DOHH2 (cell line): Measurements from ENCODE around the gene KRTAP10-2.

Experiments
- H3F3A ChIP-seq: fragments of 200-600 bp; sonication (generic), shearing (Covaris generic); 2 replicates; pipeline ENCODE4 v1.6.0; 2016; ENCODE audit warnings: antibody characterized with exemption, mild to moderate bottlenecking; ENCODE audit not compliant: control insufficient read depth, insufficient read depth
- H3K27ac ChIP-seq: fragments of 200-600 bp; sonication (generic); 2 replicates; pipeline ENCODE4 v1.5.1; 2014; ENCODE audit warnings: low read depth, mild to moderate bottlenecking, low read length, moderate library complexity
- H3K27me3 ChIP-seq: fragments of 200-600 bp; sonication (generic); 2 replicates; pipeline ENCODE4 v1.6.1; 2014; ENCODE audit warnings: mild to moderate bottlenecking, low read length, mixed read lengths; ENCODE audit not compliant: control insufficient read depth
- H3K36me3 ChIP-seq: fragments of 200-600 bp; sonication (generic); 2 replicates; pipeline ENCODE4 v1.6.1; 2014; ENCODE audit warnings: mild to moderate bottlenecking, low read length, moderate library complexity, mixed read lengths; ENCODE audit not compliant: control insufficient read depth
- H3K4me1 ChIP-seq: fragments of 200-600 bp; sonication (generic); 2 replicates; pipeline ENCODE4 v1.6.1; 2014; ENCODE audit warnings: mild to moderate bottlenecking, low read length, mixed read lengths; ENCODE audit not compliant: control insufficient read depth
- H3K4me2 ChIP-seq: fragments of 200-600 bp; sonication (generic); 2 replicates; pipeline ENCODE4 v1.6.0; 2014; ENCODE audit warnings: mild to moderate bottlenecking, low read length, moderate library complexity
- H3K4me3 ChIP-seq: fragments of 200-600 bp; sonication (generic); 2 replicates; pipeline ENCODE4 v1.5.1; 2014; ENCODE audit warnings: mild to moderate bottlenecking, low read length, mixed read lengths
- H3K79me2 ChIP-seq: fragments of 200-600 bp; sonication (generic); 2 replicates; pipeline ENCODE4 v1.6.1; 2014; ENCODE audit warnings: mild to moderate bottlenecking, low read length, mixed read lengths; ENCODE audit not compliant: control insufficient read depth
- H3K9me2 ChIP-seq: fragments of 200-600 bp; sonication (generic); replicated peaks from 2 replicates; pipeline ENCODE4 v1.6.1; 2014; ENCODE audit warnings: mild to moderate bottlenecking, low read length, mixed read lengths; ENCODE audit not compliant: control insufficient read depth
- H3K9me3 ChIP-seq: fragments of 200-600 bp; sonication (generic); 2 replicates; pipeline ENCODE4 v1.6.1; 2014; ENCODE audit warnings: antibody characterized with exemption, low read length, mixed read lengths; ENCODE audit not compliant: control insufficient read depth, insufficient read depth
- H4K20me1 ChIP-seq: fragments of 200-600 bp; sonication (generic); 2 replicates; pipeline ENCODE4 v1.6.0; 2014; ENCODE audit warnings: low read depth, mild to moderate bottlenecking, antibody characterized with exemption, low read length, moderate library complexity; ENCODE audit not compliant: control insufficient read depth, insufficient read depth
- CTCF ChIP-seq: fragments of 200-600 bp; sonication (generic); IDR thresholded peaks from one replicate; pipeline ENCODE4 v1.5.1; 2014; ENCODE audit warnings: antibody characterized with exemption, mild to moderate bottlenecking, low read depth, low read length; ENCODE audit not compliant: poor library complexity, severe bottlenecking
- EZH2phosphoT487 ChIP-seq: fragments of 200-600 bp; sonication (generic); IDR thresholded peaks from 2 replicates; pipeline ENCODE4 v1.6.1; 2017; ENCODE audit warnings: borderline replicate concordance, mild to moderate bottlenecking, antibody characterized with exemption, low read length, moderate library complexity, mixed read lengths

KRTAP10-2 gene

GRCh38 chr21:44534688-44535087, 16.6 kb downstream of the KRTAP10-2 start:
- Histone ChIP-seq H4K20me1 (no peaks in the 10 kb centered on the region), H3K79me2 (no peaks in the 10 kb centered on the region), H3K4me1 (no peaks in the 10 kb centered on the region), H3K36me3 (no peaks in the 10 kb centered on the region), H3F3A (no peaks in the 10 kb centered on the region), H3K27me3 (no peaks in the 10 kb centered on the region), H3K4me3 (no peak overlapping the region), H3K9me2 (no peaks in the 10 kb centered on the region), H3K9me3 (no peaks in the 10 kb centered on the region), H3K4me2 (no peak overlapping the region), H3K27ac (no peak overlapping the region)
- TF ChIP-seq EZH2phosphoT487 (no peak), CTCF (no peak)

- Histone ChIP-seq H3K4me3 (no peak overlapping the region), H3K9me2 (no peaks in the 10 kb centered on the region), H3K9me3 (no peaks in the 10 kb centered on the region), H3F3A (no peaks in the 10 kb centered on the region), H3K4me2 (no peak overlapping the region), H3K27me3 (no peaks in the 10 kb centered on the region), H3K79me2 (no peaks in the 10 kb centered on the region), H3K27ac (no peak overlapping the region), H3K4me1 (no peaks in the 10 kb centered on the region), H3K36me3 (no peaks in the 10 kb centered on the region), H4K20me1 (no peaks in the 10 kb centered on the region)
- TF ChIP-seq EZH2phosphoT487: no peak
- no peak for TF ChIP-seq CTCF
Observed at GRCh38 chr21:44533891-44534627, 17.2 kb downstream of the KRTAP10-2 start.

GRCh38 chr21:44533121-44533890, 18.0 kb downstream of the KRTAP10-2 start:
- no peak overlapping the region for H3K27ac ChIP-seq
- no peaks in the 10 kb centered on the region for H3K9me3 ChIP-seq
- no peak overlapping the region for H3K4me3 ChIP-seq
- H3K36me3 ChIP-seq: no peaks in the 10 kb centered on the region
- H3K27me3 ChIP-seq: no peaks in the 10 kb centered on the region
- no peaks in the 10 kb centered on the region for H3K9me2 ChIP-seq
- no peak for TF ChIP-seq CTCF
- no peak for TF ChIP-seq EZH2phosphoT487
- no peaks in the 10 kb centered on the region for H4K20me1 ChIP-seq
- H3K4me1 ChIP-seq: no peaks in the 10 kb centered on the region
- H3K4me2 ChIP-seq: no peak overlapping the region
- no peaks in the 10 kb centered on the region for H3F3A ChIP-seq
- no peaks in the 10 kb centered on the region for H3K79me2 ChIP-seq
